T1000 (cell line): Measurements from ENCODE around the gene KCNG1.

ENCODE experiments used
- DNase-seq: peaks from one replicate; lab custom pipeline; 2025; ENCODE audit warnings: mixed read lengths; lab: John Stamatoyannopoulos, UW

KCNG1 gene

DNA sequence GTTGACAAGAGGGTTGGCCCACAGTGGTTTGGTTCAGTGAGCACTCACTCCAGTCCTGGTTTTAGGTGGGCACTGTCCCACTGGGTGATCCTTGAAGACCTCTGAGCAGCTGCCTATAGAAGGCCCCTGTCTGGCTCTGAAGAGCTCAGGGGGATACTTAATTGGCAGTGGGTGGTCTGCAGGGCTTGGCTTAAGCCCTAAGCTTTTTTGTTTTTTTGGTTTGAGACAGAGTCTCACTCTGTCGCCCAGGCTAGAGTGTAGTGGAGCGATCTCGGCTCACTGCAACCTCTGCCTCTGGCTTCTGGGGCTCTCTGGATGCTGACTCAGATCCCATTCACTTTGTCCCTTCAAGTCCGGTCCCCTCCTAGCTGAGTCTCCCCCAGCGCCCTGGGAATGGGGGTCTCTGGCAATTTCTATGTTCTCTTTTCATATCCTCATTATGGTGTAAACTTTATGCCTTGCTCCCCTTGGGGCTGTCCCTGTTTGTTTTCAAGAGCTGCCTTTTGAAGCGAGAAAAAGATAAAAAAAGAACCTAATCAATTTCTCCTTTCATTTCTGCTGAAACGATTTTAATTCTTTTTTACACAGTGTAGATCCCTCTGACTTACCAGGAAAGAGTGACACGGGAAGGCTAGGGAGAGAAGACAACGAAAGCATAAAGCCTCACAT lies 12.2 kb upstream of the KCNG1 start:
- no peak for DNase-seq

DNA sequence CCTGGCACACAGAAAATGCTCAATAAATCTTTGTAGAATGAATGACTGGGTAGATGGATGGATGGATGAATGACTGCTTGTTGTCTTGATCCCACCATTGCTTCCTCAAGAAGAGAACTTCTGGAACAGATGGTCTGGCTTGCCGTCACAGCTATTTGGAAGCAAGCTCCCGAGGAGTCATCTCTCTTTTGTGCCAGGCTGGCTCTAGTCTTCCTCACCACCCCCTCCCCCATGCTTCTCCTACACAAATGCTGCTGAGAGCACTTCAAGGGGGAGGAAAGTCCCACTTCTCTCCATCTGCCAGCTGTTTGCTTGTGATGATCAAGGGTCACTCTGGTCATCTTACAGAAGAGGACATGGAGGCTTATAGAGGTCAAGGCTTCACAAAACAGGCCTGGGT lies 11.6 kb upstream of the KCNG1 start:
- DNase-seq = no peak

DNA sequence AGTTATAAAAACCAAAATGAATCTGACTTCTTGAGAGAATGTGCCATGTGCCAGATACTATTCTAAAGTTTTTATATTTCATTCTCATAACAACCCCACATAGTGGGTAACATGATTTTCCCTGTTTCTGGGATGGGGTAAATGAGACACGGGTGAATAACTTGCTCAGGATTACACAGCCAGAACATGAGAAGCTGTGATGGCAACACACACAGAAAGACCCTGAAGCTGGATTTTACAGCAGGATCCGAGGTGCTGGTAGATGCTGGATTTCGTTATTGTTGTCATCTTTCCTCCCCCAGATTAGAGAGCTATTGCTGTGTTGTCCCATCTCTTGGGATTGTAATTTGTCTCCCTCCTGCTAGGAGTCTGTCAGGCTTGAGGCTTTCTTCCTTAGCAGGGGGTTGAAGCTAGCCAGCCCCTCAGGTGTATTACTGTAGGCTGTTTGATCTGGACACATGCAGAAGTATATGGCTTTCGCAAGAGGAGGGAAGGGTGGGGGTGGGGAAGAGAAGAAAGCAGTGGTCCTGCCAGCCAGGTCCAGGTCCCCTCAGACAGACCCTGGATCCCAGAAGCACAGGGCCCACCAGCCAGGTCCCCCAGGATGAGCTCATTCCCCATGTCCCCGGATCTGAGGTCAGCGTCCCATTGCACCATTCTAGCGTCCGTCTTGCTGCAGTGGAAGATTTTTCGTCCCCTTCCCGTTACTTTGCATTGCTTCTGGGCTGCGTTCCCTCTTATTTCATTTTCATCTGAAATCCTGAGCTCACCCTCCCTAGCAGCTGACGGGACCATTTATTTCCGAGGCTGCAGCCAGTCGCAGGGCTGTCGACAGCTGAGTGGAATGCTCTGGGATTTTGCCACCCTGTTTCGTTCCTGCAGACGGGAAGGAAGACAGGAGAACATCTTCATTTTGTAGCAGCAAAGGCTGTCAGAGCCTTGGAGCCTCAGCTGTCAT lies 7.3 kb upstream of the KCNG1 start:
- no peak for DNase-seq

DNA sequence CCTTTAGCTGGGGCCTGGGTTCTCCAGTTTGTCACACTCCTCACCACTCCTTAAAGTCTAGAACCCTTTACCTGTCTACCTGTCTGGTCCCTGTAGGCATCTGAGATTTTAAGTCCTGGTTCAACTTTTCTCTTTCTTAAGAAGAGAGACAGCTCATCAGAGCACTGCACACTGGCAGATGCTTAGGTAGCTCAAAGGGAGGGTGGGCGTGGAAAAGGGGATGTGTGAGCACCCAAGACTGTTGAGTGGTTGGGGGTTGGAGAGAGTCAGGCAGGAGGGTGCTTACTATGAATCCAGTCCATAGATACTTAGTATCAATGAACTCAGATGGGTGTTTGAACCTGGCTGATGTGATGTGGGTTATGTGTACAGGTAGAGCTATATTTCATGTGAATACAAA lies 6.6 kb upstream of the KCNG1 start:
- DNase-seq = no peak

DNA sequence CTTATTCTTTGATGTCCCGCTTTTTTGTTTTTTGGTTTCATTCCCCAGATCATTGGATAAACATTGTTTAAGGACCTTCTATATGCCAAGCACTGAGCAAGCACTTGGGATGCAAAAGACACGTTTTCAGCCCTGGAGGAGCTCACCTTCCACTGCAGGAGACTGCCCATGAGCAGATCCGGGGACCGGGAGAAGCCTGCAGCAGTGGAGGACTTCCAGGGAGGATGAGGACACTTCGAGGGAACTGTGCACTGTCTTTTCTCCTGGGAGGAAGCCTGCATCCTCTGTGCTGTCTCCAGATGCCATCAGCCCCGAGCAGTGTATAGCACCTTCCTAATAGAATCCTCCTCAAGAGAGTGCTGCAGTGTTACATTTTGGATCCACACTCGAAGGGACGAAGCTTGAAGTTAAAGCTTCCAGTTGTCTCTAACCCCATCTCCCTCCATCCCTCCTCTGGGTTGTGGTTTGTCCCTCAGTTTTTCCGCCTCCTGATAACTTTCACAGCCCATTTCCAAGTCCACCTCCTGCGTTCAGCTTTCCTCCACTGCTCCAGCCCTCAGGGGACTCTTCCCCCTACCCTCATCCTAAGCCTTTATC lies 5.8 kb upstream of the KCNG1 start:
- no peak for DNase-seq

DNA sequence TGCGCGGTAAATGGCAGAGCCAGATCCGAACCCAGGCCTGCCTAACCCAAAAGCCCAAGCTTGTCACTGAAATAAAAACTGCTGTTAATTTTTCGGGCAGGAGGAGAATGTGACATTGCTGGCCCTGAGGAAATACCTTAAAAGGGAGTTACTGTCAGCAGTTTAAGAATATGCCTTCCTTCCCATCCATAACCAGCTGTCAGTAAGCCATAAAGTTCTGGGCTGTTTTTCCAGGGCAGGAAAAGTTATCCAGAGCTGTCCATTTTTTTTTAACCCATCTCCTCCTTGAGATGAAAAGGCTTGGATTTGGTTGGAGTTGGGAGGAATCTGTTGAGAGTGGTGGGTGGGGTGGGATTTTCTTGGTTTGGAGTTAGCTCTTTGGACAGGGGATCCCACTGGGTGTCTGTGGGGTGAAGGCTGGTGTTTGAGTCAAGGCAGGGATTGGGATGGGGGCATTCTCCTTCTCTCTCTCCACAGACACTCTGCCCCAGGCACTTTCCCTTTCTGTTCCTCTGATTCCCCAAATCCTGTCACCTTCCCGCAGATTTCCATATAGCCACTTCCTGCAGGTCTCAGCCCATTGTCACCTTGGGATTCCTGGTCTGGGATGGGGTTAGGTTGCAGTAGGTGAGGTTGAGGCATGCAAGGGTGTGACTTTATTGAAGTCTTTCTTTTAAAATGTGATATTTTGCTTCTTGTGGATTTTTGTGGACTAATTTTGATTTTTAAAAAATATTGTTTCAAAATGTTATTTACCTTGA lies 4.3 kb upstream of the KCNG1 start:
- DNase-seq = no peak

DNA sequence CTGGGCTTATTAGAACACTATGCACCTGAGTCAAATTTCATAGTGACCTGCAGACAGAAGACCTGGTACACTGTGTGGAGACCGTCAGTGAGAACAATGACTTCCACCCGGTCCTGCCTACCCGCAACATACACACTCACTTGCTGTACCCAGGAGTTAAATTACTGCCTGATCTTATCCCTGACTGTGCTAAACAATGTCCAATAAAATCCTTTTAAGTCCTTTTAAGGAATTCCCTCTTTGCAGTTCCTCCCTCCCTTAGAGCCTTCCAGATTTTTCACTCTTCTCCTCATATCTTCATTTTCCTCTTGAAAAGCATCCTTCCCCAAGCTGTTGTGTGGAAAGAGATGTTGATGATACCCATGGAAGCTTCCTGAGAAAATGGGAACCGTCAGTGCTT lies 3.4 kb upstream of the KCNG1 start:
- DNase-seq = no peak

DNA sequence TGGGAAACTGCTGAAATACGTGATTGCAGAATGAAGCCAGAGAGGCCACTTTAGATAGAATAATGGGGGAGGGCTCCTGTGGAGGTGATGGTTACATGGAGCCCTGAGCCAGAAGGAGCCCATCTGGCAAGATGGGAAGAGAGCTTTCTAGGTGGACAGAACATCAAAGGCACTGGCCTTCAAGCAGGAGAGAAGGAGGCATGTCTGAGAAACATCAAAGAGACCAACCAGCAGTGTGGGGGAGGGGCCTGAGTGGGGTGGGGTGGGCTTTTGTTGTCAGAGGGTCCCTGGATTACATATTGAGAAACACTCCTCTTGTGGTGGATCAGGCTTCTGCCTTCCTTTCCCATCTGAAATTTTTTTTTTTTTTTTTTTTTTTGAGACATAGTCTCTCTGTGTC lies 1.9 kb upstream of the KCNG1 start:
- no peak for DNase-seq

DNA sequence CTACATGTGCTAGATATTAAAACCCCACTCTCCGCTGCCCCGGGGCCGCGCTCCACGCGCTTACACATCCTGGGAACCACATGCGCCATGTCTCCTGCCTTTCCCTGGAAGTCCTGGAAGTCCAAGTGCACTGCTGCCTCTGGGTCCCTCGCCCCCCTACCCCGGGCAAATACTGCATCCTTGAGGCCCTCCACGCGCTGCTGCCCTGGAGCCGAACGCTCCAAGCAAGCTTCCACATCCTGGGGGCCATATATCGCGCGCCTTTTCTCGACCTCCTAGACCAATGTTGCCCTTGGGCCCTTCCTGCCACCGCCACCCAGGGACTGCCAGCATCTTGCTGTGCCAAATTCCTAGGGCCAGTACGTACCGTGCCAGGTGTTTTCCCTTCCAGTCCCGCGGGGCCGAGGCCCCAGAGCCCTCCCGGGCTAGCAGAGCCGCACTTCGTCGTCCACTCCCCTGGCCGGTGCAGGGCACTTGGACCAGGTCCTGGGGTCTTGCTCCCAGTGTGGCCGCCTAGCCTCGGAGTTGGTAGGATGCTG lies 779 bp upstream of the KCNG1 start:
- no peak for DNase-seq

DNA sequence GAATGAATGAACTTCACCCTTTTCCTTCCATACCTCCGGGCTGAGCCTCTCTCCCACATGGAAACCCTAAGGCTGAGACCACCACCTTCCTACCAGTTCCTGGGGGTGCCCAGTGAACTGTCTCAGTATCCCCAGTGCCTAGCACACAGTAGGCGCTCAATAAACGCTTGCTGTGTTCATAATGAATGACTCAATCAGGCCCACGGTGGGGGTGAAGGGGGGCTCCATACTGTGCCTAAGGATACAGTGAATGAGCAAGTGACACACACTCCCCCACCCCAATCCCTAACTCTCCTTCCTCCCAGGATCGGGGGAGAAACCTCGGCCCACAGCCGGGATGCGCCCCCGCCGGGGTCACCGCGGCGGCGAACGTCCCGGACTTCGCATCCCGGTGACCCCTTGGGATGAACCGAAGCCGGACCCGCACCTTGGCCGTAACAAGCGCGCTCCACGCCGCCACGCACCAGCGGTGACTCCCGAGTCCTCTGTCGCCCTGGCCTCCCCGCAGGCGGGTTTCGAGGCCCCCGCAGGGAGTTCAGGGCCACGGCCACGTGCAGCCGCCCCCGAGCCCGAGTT lies 592 bp downstream of the KCNG1 start:
- DNase-seq = no peak

DNA sequence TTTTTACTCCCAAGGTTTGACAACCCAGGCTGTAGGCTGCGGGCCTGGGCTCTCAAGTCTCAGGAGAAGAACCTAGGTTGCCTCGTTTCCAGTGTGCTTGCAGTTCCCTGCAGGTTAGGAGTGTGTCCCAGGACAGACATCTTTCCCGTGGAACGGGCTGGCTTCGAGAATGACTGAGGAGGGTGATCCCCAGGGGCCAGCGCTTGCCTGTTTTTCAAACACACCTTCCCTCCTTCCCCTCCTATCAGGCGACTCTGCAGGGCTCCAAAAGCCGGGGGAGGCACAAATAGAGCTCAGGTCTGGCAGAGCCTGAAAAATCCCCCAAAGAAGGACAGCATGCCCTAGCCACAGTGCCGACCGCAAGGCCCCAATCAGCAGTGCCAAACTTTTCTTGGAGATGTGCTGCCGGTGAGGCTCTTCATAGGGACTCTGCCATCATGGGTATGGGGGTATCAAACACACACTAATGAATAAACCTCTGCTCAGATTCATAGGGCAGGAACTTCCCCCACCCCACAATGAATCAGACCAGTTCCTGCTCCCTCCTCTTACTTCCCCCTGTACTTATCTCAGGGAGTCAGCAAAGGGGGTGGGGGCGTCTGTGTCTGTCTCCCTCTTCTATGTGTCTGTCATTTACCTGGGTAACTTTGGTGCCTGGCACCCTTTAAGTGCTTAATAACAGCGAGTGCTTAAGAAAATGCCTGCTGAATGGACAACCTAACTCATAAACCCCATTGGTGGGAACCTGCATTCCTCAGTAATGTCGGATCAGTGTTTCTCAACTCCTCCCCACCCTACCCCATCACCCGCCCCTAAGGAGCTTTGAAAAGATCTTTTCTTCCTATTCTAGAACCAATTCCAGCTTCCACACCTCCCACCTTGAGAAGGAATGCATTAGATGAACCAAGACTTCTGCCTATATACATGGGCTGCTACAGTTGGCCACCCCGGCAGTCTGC lies 1.6 kb downstream of the KCNG1 start:
- no peak for DNase-seq

DNA sequence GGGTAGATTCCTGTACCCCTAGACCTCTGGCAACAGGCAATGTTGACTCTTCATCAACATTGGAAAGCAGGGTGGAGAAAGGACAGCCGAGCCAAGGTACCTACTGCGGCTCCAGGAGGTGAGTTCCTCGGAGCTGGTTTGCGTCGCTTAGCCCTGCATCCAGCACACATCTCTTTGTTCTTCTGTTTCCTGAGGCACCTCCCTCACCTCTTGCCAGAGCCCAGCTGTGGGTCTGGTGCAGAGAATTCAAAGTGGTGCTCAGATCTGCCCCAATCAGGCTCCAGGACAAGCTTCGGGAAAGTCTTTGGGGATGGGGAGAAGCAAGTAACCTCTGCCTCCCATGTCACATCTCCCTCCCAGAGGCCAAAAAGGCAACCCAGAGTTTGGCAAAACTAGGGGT lies 2.2 kb downstream of the KCNG1 start:
- no peak for DNase-seq

DNA sequence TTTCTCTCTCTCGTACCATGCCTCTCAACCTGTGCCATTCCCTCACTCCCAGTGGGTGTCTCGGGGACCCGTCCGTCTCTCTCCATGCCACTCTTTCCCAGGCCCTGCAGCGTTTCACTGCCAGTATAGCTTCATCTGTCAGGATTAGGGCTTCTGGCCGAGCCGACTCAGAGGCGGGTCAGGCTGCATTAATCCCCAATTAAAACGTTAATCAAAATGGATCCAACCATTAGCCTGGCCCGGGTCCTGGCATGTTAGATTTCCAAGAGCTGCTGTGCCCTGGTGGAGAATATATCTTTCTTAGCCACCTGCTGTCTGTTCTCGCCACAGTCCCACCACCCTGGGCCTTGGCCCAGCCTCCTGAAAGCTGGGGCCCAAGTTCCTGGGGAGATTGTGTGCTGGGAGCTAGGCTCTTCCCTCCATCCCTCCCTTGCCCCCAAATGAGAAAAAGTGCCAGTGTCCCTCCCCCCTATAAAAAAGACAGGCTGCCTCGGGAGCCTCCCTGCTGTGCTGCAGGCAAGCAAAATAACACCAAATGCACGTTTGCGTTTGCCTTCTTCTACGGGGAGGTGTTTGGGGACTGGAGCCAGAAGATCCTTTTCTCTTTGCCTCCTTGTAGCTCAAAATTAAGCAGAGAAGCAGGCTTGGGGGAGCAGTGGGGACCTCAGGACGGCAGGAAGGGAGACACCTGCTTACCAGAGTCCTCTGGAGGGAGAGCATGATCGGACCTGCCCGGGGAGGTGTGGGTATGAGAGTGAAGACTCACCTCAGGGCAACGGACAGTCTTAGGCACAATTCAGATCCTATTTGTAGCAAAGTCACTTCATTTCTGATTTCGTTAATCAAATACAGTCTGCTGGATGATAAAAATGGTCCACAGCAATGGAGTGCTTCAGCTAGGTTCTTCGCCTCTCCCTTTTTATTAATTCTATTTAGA lies 3.0 kb downstream of the KCNG1 start:
- DNase-seq = no peak

DNA sequence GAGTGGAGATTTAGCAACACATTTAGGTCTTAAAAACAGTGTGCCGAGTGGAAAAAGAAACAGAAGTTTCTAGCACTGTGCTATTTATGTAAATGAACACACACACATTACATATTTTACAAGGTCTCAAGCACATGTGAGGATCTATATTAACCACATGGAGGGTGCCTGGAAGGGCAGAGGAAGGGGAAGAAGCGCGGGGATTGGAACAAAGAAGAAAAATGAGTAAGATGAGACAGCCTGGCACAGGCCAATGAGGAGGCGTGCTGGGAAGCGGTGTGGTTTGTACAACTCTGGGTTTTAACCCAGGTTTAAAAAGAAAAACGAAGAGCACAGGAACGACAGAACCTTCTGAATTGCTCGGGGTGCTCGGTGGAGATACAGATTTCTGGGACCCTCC lies 5.7 kb downstream of the KCNG1 start:
- DNase-seq = no peak

DNA sequence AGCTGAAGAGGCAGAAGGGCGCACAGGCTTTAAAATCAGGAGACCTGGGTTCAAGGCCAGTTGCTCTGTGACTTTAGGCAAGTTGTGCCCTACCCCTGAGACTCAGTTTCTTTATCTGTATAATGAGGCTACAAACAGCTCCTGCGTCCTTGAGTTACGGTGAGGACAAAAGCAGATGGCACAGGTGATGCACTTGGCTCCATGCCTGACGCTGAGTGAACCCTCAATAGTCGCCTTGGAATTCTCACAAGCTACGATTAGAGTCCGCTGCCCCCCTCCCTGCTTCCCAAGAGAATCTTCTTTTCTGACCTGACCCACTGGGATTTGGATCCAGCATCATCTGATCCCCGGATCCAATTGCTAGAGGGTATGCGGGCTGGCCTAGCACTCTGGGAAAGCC lies 6.4 kb downstream of the KCNG1 start:
- DNase-seq = no peak

DNA sequence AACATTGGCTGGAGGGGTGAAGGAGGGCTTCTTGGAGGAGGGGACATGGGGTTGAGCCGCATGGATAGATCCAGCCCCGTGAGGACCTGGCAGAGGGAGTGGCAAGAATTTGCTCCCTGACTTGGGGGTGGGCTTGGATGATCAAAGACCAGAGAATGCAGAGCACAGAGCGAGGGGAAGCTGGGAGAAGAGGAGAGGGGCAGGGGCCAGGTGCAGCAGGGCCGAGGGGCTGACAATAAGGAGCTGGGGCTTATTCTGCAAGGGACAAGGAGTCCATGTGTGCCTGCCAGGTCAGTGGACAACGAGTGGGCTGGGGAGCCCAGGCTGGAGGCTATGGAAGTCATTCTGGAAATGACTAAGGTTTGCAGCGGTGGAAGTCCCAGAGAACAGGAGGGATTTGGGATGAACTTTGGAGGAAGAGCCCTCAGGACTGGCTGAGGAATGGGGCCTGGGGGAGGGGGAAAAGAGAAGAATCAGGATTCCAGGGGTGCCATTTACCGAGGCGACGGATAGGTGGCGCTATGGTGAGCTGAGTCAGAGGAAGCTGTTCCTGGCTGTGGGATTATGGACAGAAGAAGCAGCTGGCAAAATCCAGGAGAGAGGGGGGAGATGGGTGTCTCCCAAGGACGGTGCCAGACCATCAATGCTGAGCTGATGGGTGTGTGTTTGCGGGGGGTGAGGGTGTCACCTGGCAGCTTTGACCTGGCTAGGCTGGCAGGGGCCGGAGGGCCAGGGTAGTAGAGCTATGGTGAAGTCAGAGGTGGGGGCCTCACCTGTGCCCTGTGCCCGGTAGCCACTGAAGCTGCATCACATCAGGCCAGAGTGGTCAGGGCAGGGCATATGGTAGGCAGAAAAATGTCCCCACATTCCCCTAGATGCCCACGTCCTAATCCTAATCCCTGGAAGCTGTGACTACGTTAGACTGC lies 7.8 kb downstream of the KCNG1 start:
- DNase-seq = no peak

DNA sequence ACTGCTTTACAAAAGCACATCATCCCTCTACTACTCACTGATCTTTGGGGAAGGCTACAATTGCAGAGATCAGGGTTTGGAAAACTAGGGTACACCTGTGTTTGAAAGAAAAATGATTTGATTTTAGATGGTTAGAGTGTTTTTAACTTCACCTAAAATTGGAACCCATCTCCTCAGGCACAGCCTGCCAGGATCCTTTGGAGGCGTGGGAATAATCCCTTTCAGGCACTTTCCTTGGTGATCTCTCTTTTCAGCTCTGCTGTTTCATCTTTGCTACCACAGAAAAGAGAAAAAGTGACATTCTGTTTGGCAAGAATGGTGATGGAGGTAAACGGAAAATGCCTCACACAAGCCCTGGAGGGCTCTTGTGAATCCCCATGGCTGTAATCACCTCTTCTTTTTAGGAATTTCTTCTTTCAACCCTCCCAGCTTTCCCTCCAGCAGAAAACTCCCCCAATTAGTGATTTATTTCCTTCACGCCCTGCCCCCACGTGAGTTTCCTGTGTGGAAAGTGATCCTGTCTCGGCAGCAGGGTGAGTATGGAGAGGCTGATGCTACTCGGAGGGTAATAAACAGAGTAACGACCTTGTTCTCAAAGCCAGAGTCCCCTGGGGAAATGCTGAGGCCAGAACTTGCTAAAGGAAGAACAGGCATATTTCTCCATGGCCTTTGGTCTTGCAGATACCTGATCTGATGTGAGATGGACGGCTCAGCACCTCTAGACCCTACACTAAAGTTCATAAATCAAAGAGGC lies 9.2 kb downstream of the KCNG1 start:
- no peak for DNase-seq

DNA sequence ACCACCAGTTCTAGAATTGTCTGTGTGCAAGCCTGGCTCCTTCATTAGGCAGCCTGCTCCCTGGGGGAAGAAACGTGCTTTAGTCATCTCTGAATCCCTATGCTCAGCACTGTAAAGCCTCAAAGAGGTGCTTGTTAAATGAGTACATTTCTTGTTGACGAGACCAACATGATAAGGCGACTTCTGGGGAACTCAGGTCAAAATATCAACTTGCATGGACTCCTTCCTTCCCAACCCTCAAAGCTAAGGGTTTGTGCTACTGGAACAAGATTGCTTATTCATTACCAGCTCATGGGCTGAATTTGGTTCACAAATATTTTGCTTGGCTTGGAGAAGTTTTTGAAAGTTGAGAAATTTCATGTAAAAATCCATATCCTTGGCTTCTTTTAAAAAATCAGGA lies 10.6 kb downstream of the KCNG1 start:
- DNase-seq = no peak
